Measurements from ENCODE around the gene STUM. TPM values are rescaled to one million over a fixed set of nuclear protein-coding genes. Genes with fewer than 3 reads are reported as not detected.

The STUM gene
- polyA plus RNA-seq, 1 donor (not counting 4 experiments of a cell fraction or from before 2014, with no cell fraction given), result 0.01 TPM

DNA sequence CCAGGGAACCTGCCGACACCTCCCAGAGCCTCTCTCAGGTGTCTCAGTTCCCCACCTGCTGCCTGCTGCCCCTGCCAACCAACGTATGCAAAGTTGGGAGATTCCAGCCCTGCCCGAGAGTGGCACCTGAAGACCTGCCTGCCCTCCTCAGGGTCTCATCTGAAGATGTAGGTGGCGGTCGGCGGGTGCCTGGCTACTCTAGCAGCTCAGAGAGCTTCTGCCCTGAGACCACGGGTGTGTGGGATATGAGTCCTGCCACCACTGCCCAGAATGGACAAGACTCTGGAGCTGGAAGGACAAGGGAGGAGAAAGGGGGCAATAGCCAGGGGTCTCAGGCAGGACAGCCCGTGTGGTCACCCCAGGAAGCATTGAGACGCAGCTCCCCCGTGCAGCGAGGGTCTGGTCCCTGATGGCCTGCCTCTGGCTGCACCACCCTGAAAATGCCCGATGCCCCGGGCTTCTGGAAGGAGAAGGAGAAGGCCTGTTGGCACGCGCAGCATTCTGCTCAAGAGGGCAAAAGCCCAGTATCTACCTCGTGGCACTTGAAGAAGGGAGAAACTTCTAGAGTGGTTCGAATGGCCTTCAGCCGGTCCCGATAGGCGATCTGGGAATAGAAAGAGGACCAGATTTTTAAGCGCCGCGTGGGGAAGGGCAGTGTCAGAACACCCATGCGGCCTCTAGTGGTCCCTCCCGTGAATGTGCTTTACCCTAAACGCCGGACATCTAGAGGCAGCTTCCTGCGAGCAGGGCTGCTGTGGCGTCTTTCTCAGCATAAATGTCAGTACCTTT, 88.8 kb downstream of the STUM start:
- Histone ChIP-seq H3K27ac (ENCODE audit: control insufficient read depth, insufficient read depth, low read length) (no peak overlapping the region), H3K4me2 (ENCODE audit: control insufficient read depth, extremely low read depth, insufficient read depth, low read depth, low read length) (no peak overlapping the region), H3K4me3 (ENCODE audit: control insufficient read depth in 2 of 3, extremely low read depth in 1 of 3, insufficient read depth in 2 of 3, low read depth in 1 of 3, low read length in 3 of 3) (no peak overlapping the region), H3K9me3 (ENCODE audit: control insufficient read depth, low read depth, low read length) (no peaks in the 10 kb centered on the region), H3K4me1 (ENCODE audit: control insufficient read depth, extremely low read depth, insufficient read depth, low read length) (peaks cover 18% of the 10 kb centered on the region), H3K27me3 (ENCODE audit: control insufficient read depth, extremely low read depth, insufficient read depth, low read length) (no peaks in the 10 kb centered on the region), H3K36me3 (ENCODE audit: control insufficient read depth in 2 of 2, extremely low read depth in 1 of 2, insufficient read depth in 2 of 2, low read length in 2 of 2) (peaks cover 3 to 8% of the 10 kb centered on the region in 2 experiments), H3K9me1 (ENCODE audit: control insufficient read depth, extremely low read depth, insufficient read depth, low read length) (no peaks in the 10 kb centered on the region), H4K20me1 (ENCODE audit: control insufficient read depth, extremely low read depth, insufficient read depth, low read length) (no peaks in the 10 kb centered on the region), H2AFZ (ENCODE audit: control insufficient read depth, low read length) (no peak overlapping the region), H3K9ac (ENCODE audit: control insufficient read depth, extremely low read depth, insufficient read depth, low read length) (no peak overlapping the region), H3K79me2 (ENCODE audit: control insufficient read depth, insufficient read depth, low read length) (no peaks in the 10 kb centered on the region)
- DNase-seq (ENCODE audit: low read depth, low spot score) (no peak), FAIRE-seq (no peak)
- TF ChIP-seq, protein P1, sequence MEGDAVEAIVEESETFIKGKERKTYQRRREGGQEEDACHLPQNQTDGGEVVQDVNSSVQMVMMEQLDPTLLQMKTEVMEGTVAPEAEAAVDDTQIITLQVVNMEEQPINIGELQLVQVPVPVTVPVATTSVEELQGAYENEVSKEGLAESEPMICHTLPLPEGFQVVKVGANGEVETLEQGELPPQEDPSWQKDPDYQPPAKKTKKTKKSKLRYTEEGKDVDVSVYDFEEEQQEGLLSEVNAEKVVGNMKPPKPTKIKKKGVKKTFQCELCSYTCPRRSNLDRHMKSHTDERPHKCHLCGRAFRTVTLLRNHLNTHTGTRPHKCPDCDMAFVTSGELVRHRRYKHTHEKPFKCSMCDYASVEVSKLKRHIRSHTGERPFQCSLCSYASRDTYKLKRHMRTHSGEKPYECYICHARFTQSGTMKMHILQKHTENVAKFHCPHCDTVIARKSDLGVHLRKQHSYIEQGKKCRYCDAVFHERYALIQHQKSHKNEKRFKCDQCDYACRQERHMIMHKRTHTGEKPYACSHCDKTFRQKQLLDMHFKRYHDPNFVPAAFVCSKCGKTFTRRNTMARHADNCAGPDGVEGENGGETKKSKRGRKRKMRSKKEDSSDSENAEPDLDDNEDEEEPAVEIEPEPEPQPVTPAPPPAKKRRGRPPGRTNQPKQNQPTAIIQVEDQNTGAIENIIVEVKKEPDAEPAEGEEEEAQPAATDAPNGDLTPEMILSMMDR (optimal IDR thresholded peaks at IDR 0.05 in 1 of 3, IDR thresholded peaks at IDR 0.05 in 1 of 3, conservative IDR thresholded peaks at IDR 0.05 in 1 of 3; ENCODE audit: extremely low read depth in 1 of 3, insufficient read depth in 2 of 3, low read length in 3 of 3), result no peak
- no peak for TF ChIP-seq EZH2 (IDR thresholded peaks at IDR 0.05; ENCODE audit: low read length)
- dilution Hi-C loops (cut with MboI; ENCODE audit: extremely low pct_ligation_motif_present, low sequenced_read_pairs), result loop anchor here (10.0 kb wide), 1 partner anchor 247 kb away; no protein-coding TSS in a partner anchor

DNA sequence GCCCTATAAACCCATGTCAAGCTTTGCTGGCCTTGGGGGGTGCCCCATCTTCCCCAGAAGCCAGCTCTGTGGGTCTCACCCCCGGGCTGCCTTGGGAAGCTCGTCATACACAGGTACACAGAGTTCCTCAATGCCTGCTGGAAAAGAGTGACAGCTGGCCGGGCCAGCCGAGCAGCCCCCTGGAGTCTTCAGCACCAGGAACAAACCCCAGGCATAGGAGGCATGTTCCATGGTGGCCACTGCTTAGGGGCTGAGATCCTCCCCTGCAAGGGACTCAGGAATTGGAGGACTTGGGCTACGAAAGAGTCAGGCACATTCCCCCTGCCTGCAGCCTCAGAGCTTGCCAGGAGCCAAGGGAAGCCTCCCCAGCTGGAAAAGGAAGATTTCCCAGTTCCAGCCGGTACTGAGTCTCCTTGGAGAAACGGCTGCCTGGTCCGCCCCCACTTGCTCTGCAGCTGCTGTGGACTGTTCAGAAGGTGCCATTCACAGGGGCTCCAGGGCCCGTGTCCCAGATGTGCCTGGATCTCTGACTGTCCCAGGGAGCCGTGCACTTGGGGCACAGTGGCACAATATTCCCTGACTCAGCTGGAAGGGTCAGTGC, 89.5 kb downstream of the STUM start:
- H3K27ac ChIP-seq (ENCODE audit: control insufficient read depth, insufficient read depth, low read length), result no peak overlapping the region
- dilution Hi-C loops (cut with MboI; ENCODE audit: extremely low pct_ligation_motif_present, low sequenced_read_pairs), result loop anchor here (10.0 kb wide), 1 partner anchor 247 kb away; no protein-coding TSS in a partner anchor

More for the DNA sequence above, 89.5 kb downstream of the STUM start:
- Histone ChIP-seq H3K9ac (ENCODE audit: control insufficient read depth, extremely low read depth, insufficient read depth, low read length) (no peak overlapping the region), H3K9me1 (ENCODE audit: control insufficient read depth, extremely low read depth, insufficient read depth, low read length) (no peaks in the 10 kb centered on the region), H3K4me3 (ENCODE audit: control insufficient read depth in 2 of 3, extremely low read depth in 1 of 3, insufficient read depth in 2 of 3, low read depth in 1 of 3, low read length in 3 of 3) (no peak overlapping the region), H4K20me1 (ENCODE audit: control insufficient read depth, extremely low read depth, insufficient read depth, low read length) (no peaks in the 10 kb centered on the region), H3K4me1 (ENCODE audit: control insufficient read depth, extremely low read depth, insufficient read depth, low read length) (peaks cover 21% of the 10 kb centered on the region), H2AFZ (ENCODE audit: control insufficient read depth, low read length) (no peak overlapping the region), H3K27me3 (ENCODE audit: control insufficient read depth, extremely low read depth, insufficient read depth, low read length) (no peaks in the 10 kb centered on the region), H3K79me2 (ENCODE audit: control insufficient read depth, insufficient read depth, low read length) (no peaks in the 10 kb centered on the region), H3K4me2 (ENCODE audit: control insufficient read depth, extremely low read depth, insufficient read depth, low read depth, low read length) (no peak overlapping the region), H3K36me3 (ENCODE audit: control insufficient read depth in 2 of 2, extremely low read depth in 1 of 2, insufficient read depth in 2 of 2, low read length in 2 of 2) (peaks cover 3 to 8% of the 10 kb centered on the region in 2 experiments), H3K9me3 (ENCODE audit: control insufficient read depth, low read depth, low read length) (no peaks in the 10 kb centered on the region)
- FAIRE-seq (no peak), DNase-seq (ENCODE audit: low read depth, low spot score) (no peak)
- TF ChIP-seq, protein P1 (optimal IDR thresholded peaks at IDR 0.05 in 1 of 3, IDR thresholded peaks at IDR 0.05 in 1 of 3, conservative IDR thresholded peaks at IDR 0.05 in 1 of 3; ENCODE audit: extremely low read depth in 1 of 3, insufficient read depth in 2 of 3, low read length in 3 of 3), result no peak
- no peak for TF ChIP-seq EZH2 (IDR thresholded peaks at IDR 0.05; ENCODE audit: low read length)

Data from keratinocyte (primary cell).